ENCODE data around the gene TRA2A.

GRCh38 chr7:23545493-23545892, 13.7 kb upstream of the TRA2A start:
- no peak for TF ChIP-seq CBFB (CRISPR knock-in tag; IDR thresholded peaks at IDR 0.05)
- TF ChIP-seq ZNF24 (IDR thresholded peaks at IDR 0.05), result no peak
- no peak for TF ChIP-seq BRCA1 (CRISPR knock-in tag; IDR thresholded peaks at IDR 0.05)
- no peak for TF ChIP-seq POLR2A (IDR thresholded peaks at IDR 0.05; ENCODE audit: insufficient read depth in 1 of 2, low read depth in 2 of 2, low read length in 2 of 2)
- no peak for TF ChIP-seq SRSF4 (IDR thresholded peaks at IDR 0.05; ENCODE audit: low read depth, low read length, poor library complexity, severe bottlenecking)
- TF ChIP-seq CEBPZ (IDR thresholded peaks at IDR 0.05; ENCODE audit: low read length), result no peak
- TF ChIP-seq JUN (CRISPR knock-in tag; IDR thresholded peaks at IDR 0.05), result no peak

Measured in HepG2 (cell line).